CD1c-positive myeloid dendritic cell (primary cell): ENCODE measurements around the gene FGF14.

Source experiments
- DNase-seq: peaks from one replicate; pipeline ENCODE4 v3.0.0-alpha.2; 2016; ENCODE audit errors: extremely low spot score

Gene FGF14

DNA sequence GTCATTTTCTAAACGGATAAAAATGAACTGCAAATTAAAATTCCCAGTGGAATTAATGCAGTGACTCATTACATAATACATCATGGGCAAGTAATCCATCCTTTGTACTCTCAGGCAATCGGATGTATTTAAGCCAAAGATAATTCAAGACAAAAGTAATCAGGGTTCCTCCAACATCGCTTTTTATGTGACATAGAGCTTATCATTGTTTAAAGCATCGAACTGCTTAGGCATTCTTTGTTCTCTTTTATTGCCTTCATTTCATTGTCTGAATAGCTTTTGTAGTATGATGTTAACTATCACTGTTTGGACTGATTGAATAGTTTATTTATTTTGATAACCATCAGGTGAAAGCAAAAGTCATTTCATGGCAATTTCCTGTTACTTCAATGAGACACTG lies 740.0 kb downstream of the FGF14 start:
- no peak for DNase-seq
